GM18873 (cell line): ENCODE measurements around the gene FIGN.

Experiments
- ATAC-seq: cut with Tn5 transposase; IDR thresholded peaks from one replicate; pipeline ENCODE4 v1.9.1; 2021; ENCODE audit warnings: mild to moderate bottlenecking, moderate library complexity, moderate number of reproducible peaks; ENCODE audit not compliant: unreplicated experiment, low FRiP score

FIGN gene

GRCh38 chr2:163735685-163736432, at the start of gene FIGN:
TSS of gene FIGN (minus strand) at chr2:163736008. CDS start at chr2:163734927, 1,081 bp downstream.
- ATAC-seq: no peak

GRCh38 chr2:163785162-163785561, 49.4 kb upstream of the FIGN start:
- no peak for ATAC-seq

GRCh38 chr2:163779970-163780597, 44.3 kb upstream of the FIGN start:
- ATAC-seq: no peak

GRCh38 chr2:163778045-163778781, 42.4 kb upstream of the FIGN start:
- no peak for ATAC-seq

GRCh38 chr2:163775304-163775703, 39.5 kb upstream of the FIGN start:
- no peak for ATAC-seq

- no peak for ATAC-seq
These were observed 39.1 kb upstream of the FIGN start for GRCh38 chr2:163774862-163775261.

GRCh38 chr2:163773276-163773675, 37.5 kb upstream of the FIGN start:
- no peak for ATAC-seq

GRCh38 chr2:163771596-163771995, 35.8 kb upstream of the FIGN start:
- ATAC-seq: no peak

GRCh38 chr2:163768881-163769695, 33.3 kb upstream of the FIGN start:
- ATAC-seq: no peak

GRCh38 chr2:163767097-163767496, 31.3 kb upstream of the FIGN start:
- no peak for ATAC-seq

GRCh38 chr2:163764566-163764965, 28.8 kb upstream of the FIGN start:
- no peak for ATAC-seq

GRCh38 chr2:163759013-163759412, 23.2 kb upstream of the FIGN start:
- no peak for ATAC-seq

- ATAC-seq: no peak
These were observed 22.0 kb upstream of the FIGN start for GRCh38 chr2:163757814-163758213.

GRCh38 chr2:163756588-163756987, 20.8 kb upstream of the FIGN start:
- ATAC-seq: no peak

- no peak for ATAC-seq
These were observed 19.6 kb upstream of the FIGN start for GRCh38 chr2:163755366-163755765.

- ATAC-seq: no peak
These were observed 17.9 kb upstream of the FIGN start for GRCh38 chr2:163753726-163754125.

GRCh38 chr2:163752267-163752666, 16.5 kb upstream of the FIGN start:
- ATAC-seq: no peak

- no peak for ATAC-seq
These were observed 15.9 kb upstream of the FIGN start for GRCh38 chr2:163751696-163752095.

- ATAC-seq: no peak
These were observed 12.6 kb upstream of the FIGN start for GRCh38 chr2:163748420-163748819.

GRCh38 chr2:163741435-163741834, 5.6 kb upstream of the FIGN start:
- ATAC-seq: no peak

GRCh38 chr2:163737563-163737962, 1.8 kb upstream of the FIGN start:
- ATAC-seq: no peak
